Skeletal muscle cell (primary cell): ENCODE results near the gene FOXL2NB.
"Not testable (repeated sequence)": the region's sequence is repeated elsewhere in the genome, so short reads cannot be mapped to it uniquely, and the experiment has no call there.

Experiments used
- DNase-seq: peaks from one replicate; pipeline ENCODE4 v3.0.0-alpha.2; 2010; ENCODE audit warnings: low read depth
- H3K4me3 ChIP-seq: 2 replicates; pipeline ENCODE4 v1.5.1; 2011; ENCODE audit warnings: low read depth, mild to moderate bottlenecking, control low read depth, low read length, moderate library complexity

The FOXL2NB gene

GRCh38 chr3:138946663-138947494 lies at the start of gene FOXL2NB, which contains the start of gene FOXL2:
FOXL2NB (plus strand) TSS chr3:138947217; CDS start chr3:138947365, 148 bp downstream.
FOXL2 (minus strand) TSS chr3:138947137; CDS start chr3:138946722, 415 bp downstream.
- peak within 1 kb of the TSS; percentile 41 for H3K4me3 ChIP-seq

GRCh38 chr3:138898301-138898700 lies 48.7 kb upstream of the FOXL2NB start:
- no peak overlapping the region for H3K4me3 ChIP-seq
- no peak for DNase-seq

More at GRCh38 chr3:138946663-138947494, at the start of gene FOXL2NB, which contains the start of gene FOXL2:
- DNase-seq, result no peak

GRCh38 chr3:138898708-138899107 lies 48.3 kb upstream of the FOXL2NB start:
- no peak overlapping the region for H3K4me3 ChIP-seq
- DNase-seq, result no peak

GRCh38 chr3:138899351-138899991 lies 47.5 kb upstream of the FOXL2NB start:
- no peak for DNase-seq
- H3K4me3 ChIP-seq, result no peak overlapping the region

GRCh38 chr3:138901567-138901966 lies 45.5 kb upstream of the FOXL2NB start:
- no peak for DNase-seq
- H3K4me3 ChIP-seq, result no peak overlapping the region

GRCh38 chr3:138902171-138902570 lies 44.8 kb upstream of the FOXL2NB start:
- DNase-seq, result no peak
- no peak overlapping the region for H3K4me3 ChIP-seq

- no peak overlapping the region for H3K4me3 ChIP-seq
- DNase-seq, result no peak
Observed at GRCh38 chr3:138907539-138907938, 39.5 kb upstream of the FOXL2NB start.

GRCh38 chr3:138908846-138909245 lies 38.2 kb upstream of the FOXL2NB start:
- DNase-seq, result no peak
- no peak overlapping the region for H3K4me3 ChIP-seq

GRCh38 chr3:138909904-138910303 lies 37.1 kb upstream of the FOXL2NB start:
- H3K4me3 ChIP-seq, result no peak overlapping the region
- DNase-seq, result no peak

GRCh38 chr3:138911621-138912020 lies 35.4 kb upstream of the FOXL2NB start:
- no peak for DNase-seq
- no peak overlapping the region for H3K4me3 ChIP-seq

- no peak overlapping the region for H3K4me3 ChIP-seq
- no peak for DNase-seq
Observed at GRCh38 chr3:138912237-138912636, 34.8 kb upstream of the FOXL2NB start.

GRCh38 chr3:138913766-138914165 lies 33.3 kb upstream of the FOXL2NB start:
- DNase-seq, result no peak
- no peak overlapping the region for H3K4me3 ChIP-seq

- H3K4me3 ChIP-seq, result peak overlapping the region; percentile 81
- peak; percentile 24 for DNase-seq
Observed at GRCh38 chr3:138914870-138915502, 32.0 kb upstream of the FOXL2NB start.

GRCh38 chr3:138915503-138916498 lies 31.2 kb upstream of the FOXL2NB start:
- peak; percentile 54 for DNase-seq
- H3K4me3 ChIP-seq, result peak overlapping the region; percentile 81

- DNase-seq, result no peak
- no peak overlapping the region for H3K4me3 ChIP-seq
Observed at GRCh38 chr3:138916824-138917223, 30.2 kb upstream of the FOXL2NB start.

- H3K4me3 ChIP-seq, result no peak overlapping the region
- no peak for DNase-seq
Observed at GRCh38 chr3:138919325-138919724, 27.7 kb upstream of the FOXL2NB start.

GRCh38 chr3:138921316-138922292 lies 25.4 kb upstream of the FOXL2NB start:
- no peak overlapping the region for H3K4me3 ChIP-seq
- DNase-seq, result peak; percentile 65

GRCh38 chr3:138922400-138922799 lies 24.6 kb upstream of the FOXL2NB start:
- DNase-seq, H3K4me3 ChIP-seq: not testable (repeated sequence)
